ENCODE measurements around the gene MRPS34.

MRPS34 gene

GRCh38 chr16:1794221-1794871, 21.4 kb upstream of the MRPS34 start:
- no peak for DNase-seq

- no peak for DNase-seq
These were observed 20.8 kb upstream of the MRPS34 start, which contains the start of gene IGFALS for GRCh38 chr16:1793578-1794220. Gene IGFALS, minus strand, starts transcription at chr16:1793705. Its CDS starts 53 bp downstream, at chr16:1793652.

- DNase-seq = no peak
These were observed 20.1 kb upstream of the MRPS34 start for GRCh38 chr16:1792836-1793577.

- DNase-seq = no peak
These were observed 19.2 kb upstream of the MRPS34 start for GRCh38 chr16:1791943-1792812.

GRCh38 chr16:1791256-1791942, 18.5 kb upstream of the MRPS34 start:
- no peak for DNase-seq

- DNase-seq = no peak
These were observed 17.8 kb upstream of the MRPS34 start for GRCh38 chr16:1790611-1791255.

- no peak for DNase-seq
These were observed 17.3 kb upstream of the MRPS34 start for GRCh38 chr16:1790261-1790610.

GRCh38 chr16:1789643-1790045, 16.7 kb upstream of the MRPS34 start:
- DNase-seq = no peak

- no peak for DNase-seq
These were observed 15.8 kb upstream of the MRPS34 start for GRCh38 chr16:1788708-1789100.

GRCh38 chr16:1788095-1788707, 15.3 kb upstream of the MRPS34 start:
- DNase-seq = no peak

GRCh38 chr16:1787322-1788094, 14.6 kb upstream of the MRPS34 start:
- no peak for DNase-seq

- DNase-seq = no peak
These were observed 14.1 kb upstream of the MRPS34 start for GRCh38 chr16:1787056-1787321.

GRCh38 chr16:1786242-1787055, 13.5 kb upstream of the MRPS34 start:
- no peak for DNase-seq

- no peak for DNase-seq
These were observed 12.9 kb upstream of the MRPS34 start for GRCh38 chr16:1785846-1786170.

GRCh38 chr16:1784977-1785845, 12.3 kb upstream of the MRPS34 start:
- no peak for DNase-seq

GRCh38 chr16:1782408-1783264, 9.7 kb upstream of the MRPS34 start, which contains the start of the genes NUBP2 and SPSB3:
Gene NUBP2, plus strand, starts transcription at chr16:1782960. Its CDS starts 61 bp downstream, at chr16:1783021.
Gene SPSB3, minus strand, starts transcription at chr16:1782571. Its CDS starts 1,088 bp downstream, at chr16:1781483.
- peak; percentile 99 for DNase-seq

- peak; percentile 40 for DNase-seq
These were observed 8.9 kb upstream of the MRPS34 start for GRCh38 chr16:1781758-1782407.

All from stimulated activated CD4-positive, alpha-beta T cell treated with anti-CD3 and anti-CD28 coated beads, Interleukin-4, amount 100 ng/mL, for 24 hours (primary cell).